Measurements from ENCODE around the gene XRCC5. TPM values are rescaled to one million over a fixed set of nuclear protein-coding genes. Genes with fewer than 3 reads are reported as not detected.

The XRCC5 gene
- total RNA-seq, 1 experiment from 2014 or later = 322 TPM

DNA sequence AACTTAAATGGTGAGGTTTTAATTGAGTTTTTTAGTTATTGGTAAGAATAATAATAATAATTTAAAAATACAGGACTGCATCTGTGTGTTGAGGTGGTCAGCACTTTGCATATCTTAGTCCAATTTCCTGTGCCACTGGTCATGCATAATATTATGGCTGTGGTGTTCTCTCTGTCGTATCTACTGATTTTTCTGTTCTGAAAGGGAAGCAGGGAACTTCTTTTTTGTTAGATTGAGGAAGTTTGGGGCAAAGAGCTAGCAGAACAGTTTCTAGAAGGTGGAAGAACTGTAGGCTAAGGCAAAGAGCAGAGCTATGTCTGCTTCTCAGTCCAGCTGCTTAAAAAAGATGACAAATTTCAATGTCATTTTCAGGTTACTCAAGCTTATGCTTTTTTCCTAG is 74.3 kb downstream of the XRCC5 start:
- POLR2A ChIA-PET = interaction anchor here (0.6 kb wide), 1 partner anchor 69 kb away, joined by 3 read pairs; no protein-coding TSS in a partner anchor
- intact Hi-C loops (cut with micrococcal nuclease; ENCODE audit: unreplicated experiment) (no loop called here), in situ Hi-C loops (cut with HindIII; ENCODE audit: low pct_unique_long_range_greater_than_20kb, low sequenced_read_pairs) (no loop called here)

GRCh38 chr2:216188559-216188850 is 79.4 kb downstream of the XRCC5 start:
- TF ChIP-seq REST (IDR thresholded peaks at IDR 0.05; ENCODE audit: insufficient read depth in 1 of 2, low read depth in 2 of 2, low read length in 1 of 2) = no peak
- TF ChIP-seq POLR2AphosphoS5 (IDR thresholded peaks at IDR 0.05; ENCODE audit: low read depth, low read length) = no peak
- TF ChIP-seq TCF7L2 (IDR thresholded peaks at IDR 0.05; ENCODE audit: low read depth, low read length) = no peak
- no peak for TF ChIP-seq SIN3A (IDR thresholded peaks at IDR 0.05; ENCODE audit: borderline replicate concordance, insufficient read depth, low read depth, low read length)
- TF ChIP-seq, protein P1, sequence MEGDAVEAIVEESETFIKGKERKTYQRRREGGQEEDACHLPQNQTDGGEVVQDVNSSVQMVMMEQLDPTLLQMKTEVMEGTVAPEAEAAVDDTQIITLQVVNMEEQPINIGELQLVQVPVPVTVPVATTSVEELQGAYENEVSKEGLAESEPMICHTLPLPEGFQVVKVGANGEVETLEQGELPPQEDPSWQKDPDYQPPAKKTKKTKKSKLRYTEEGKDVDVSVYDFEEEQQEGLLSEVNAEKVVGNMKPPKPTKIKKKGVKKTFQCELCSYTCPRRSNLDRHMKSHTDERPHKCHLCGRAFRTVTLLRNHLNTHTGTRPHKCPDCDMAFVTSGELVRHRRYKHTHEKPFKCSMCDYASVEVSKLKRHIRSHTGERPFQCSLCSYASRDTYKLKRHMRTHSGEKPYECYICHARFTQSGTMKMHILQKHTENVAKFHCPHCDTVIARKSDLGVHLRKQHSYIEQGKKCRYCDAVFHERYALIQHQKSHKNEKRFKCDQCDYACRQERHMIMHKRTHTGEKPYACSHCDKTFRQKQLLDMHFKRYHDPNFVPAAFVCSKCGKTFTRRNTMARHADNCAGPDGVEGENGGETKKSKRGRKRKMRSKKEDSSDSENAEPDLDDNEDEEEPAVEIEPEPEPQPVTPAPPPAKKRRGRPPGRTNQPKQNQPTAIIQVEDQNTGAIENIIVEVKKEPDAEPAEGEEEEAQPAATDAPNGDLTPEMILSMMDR (IDR thresholded peaks at IDR 0.05) = no peak
- no peaks in the 10 kb centered on the region for H3K27me3 ChIP-seq (ENCODE audit: control insufficient read depth, insufficient read depth, low read length)
- ATAC-seq (no peak), DNase-seq (ENCODE audit: low read depth, low spot score) (no peak)
- ChIA-PET POLR2A (no interaction called here), CTCF (no interaction called here)
- 0 out of 2 replicates have a peak, but pooled peaks cover 2% of the 10 kb centered on the region for H3K4me1 ChIP-seq (ENCODE audit: control insufficient read depth, insufficient read depth, low read length)
- intact Hi-C loops (cut with micrococcal nuclease; ENCODE audit: unreplicated experiment) = no loop called here
- H3K36me3 ChIP-seq (ENCODE audit: control insufficient read depth, insufficient read depth, low read length) = peaks cover 37% of the 10 kb centered on the region
- in situ Hi-C loops (cut with HindIII; ENCODE audit: low pct_unique_long_range_greater_than_20kb, low sequenced_read_pairs) = no loop called here
- H3K4me3 ChIP-seq (ENCODE audit: low read depth in 2 of 2, low read length in 2 of 2) = no peak overlapping the region
- no TSS peak for BruUV-seq (replicated peaks)
- H3K9me3 ChIP-seq (ENCODE audit: control insufficient read depth, insufficient read depth, low read depth, low read length) = no peaks in the 10 kb centered on the region
- no peak overlapping the region for H3K27ac ChIP-seq (ENCODE audit: low read length)

More for the DNA sequence above, 74.3 kb downstream of the XRCC5 start:
- no peak overlapping the region for H3K27ac ChIP-seq (ENCODE audit: low read length)
- 0 out of 2 replicates have a peak, but pooled peaks cover 2% of the 10 kb centered on the region for H3K4me1 ChIP-seq (ENCODE audit: control insufficient read depth, insufficient read depth, low read length)
- CTCF ChIA-PET = interaction anchor here (0.6 kb wide), 1 partner anchor 50 kb away, joined by 3 read pairs; no protein-coding TSS in a partner anchor
- peaks cover 25% of the 10 kb centered on the region for H3K36me3 ChIP-seq (ENCODE audit: control insufficient read depth, insufficient read depth, low read length)
- H3K27me3 ChIP-seq (ENCODE audit: control insufficient read depth, insufficient read depth, low read length) = no peaks in the 10 kb centered on the region
- no peak overlapping the region for H3K4me3 ChIP-seq (ENCODE audit: low read depth in 2 of 2, low read length in 2 of 2)
- TF ChIP-seq REST (IDR thresholded peaks at IDR 0.05; ENCODE audit: insufficient read depth in 1 of 2, low read depth in 2 of 2, low read length in 1 of 2) = no peak
- no peak for TF ChIP-seq POLR2AphosphoS5 (IDR thresholded peaks at IDR 0.05; ENCODE audit: low read depth, low read length)
- no peak for TF ChIP-seq SIN3A (IDR thresholded peaks at IDR 0.05; ENCODE audit: borderline replicate concordance, insufficient read depth, low read depth, low read length)
- TF ChIP-seq, protein P1 (IDR thresholded peaks at IDR 0.05) = no peak
- no peak for TF ChIP-seq TCF7L2 (IDR thresholded peaks at IDR 0.05; ENCODE audit: low read depth, low read length)
- H3K9me3 ChIP-seq (ENCODE audit: control insufficient read depth, insufficient read depth, low read depth, low read length) = no peaks in the 10 kb centered on the region
- no TSS peak for BruUV-seq (replicated peaks)
- no peak for ATAC-seq
- DNase-seq (ENCODE audit: low read depth, low spot score) = no peak
